Stimulated activated naive CD8-positive, alpha-beta T cell treated with anti-CD3 and anti-CD28 coated beads, Interleukin-15, Interleukin-2, amounts not matched to agents 100 ng/mL and 50 ng/mL, for 24 hours (primary cell): ENCODE results near the gene MUSK.

Experiments used
- H3K27ac Mint-ChIP-seq: one replicate; pipeline ENCODE4 v1.8.0; 2021; ENCODE audit warnings: mild to moderate bottlenecking, mixed read lengths
- H3K27me3 Mint-ChIP-seq: one replicate; pipeline ENCODE4 v1.8.0; 2021; ENCODE audit warnings: mixed read lengths
- H3K36me3 Mint-ChIP-seq: one replicate; pipeline ENCODE4 v1.8.0; 2021; ENCODE audit warnings: low read depth, mixed read lengths
- H3K4me1 Mint-ChIP-seq: one replicate; pipeline ENCODE4 v1.8.0; 2021; ENCODE audit warnings: low read depth, mixed read lengths
- H3K4me3 Mint-ChIP-seq: one replicate; pipeline ENCODE4 v1.8.0; 2021; ENCODE audit warnings: mild to moderate bottlenecking, mixed read lengths
- H3K9me3 Mint-ChIP-seq: one replicate; pipeline ENCODE4 v1.8.0; 2021; ENCODE audit warnings: mixed read lengths

MUSK gene

DNA sequence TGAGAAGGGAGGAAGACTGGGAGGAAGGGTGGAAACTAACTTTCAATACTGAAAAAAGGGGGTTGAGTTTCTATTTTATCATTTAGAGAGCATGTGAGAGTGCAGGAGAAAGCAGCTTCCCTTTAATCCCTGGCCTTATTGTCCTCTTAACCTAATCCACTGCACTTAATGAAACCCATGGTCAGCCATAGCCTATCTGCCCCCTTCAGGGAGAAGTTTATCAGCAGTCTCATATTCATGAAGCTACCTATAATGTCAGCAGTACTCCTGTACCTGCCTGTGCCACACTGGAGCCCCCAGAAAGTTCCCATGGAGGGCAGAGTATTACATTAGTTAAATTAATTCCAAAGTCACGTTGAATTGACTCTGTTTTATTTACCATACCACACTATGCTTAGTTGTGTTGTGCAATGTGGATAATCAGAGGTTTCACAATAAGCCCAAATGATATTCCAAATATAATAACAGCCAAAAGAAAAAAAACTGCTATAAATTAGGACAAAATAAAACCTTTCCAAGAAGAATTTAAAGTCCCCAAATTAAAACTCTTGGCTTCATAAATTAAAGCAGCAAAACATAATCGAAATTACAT, 62.9 kb downstream of the MUSK start:
- Mint-ChIP-seq H3K4me1 (no peaks in the 10 kb centered on the region), H3K4me3 (no peak overlapping the region), H3K36me3 (no peaks in the 10 kb centered on the region), H3K27ac (no peak overlapping the region), H3K27me3 (no peaks in the 10 kb centered on the region), H3K9me3 (peaks cover 3% of the 10 kb centered on the region)

GRCh38 chr9:110738982-110739381, 70.4 kb downstream of the MUSK start:
- H3K4me3 Mint-ChIP-seq: no peak overlapping the region
- H3K27me3 Mint-ChIP-seq: no peaks in the 10 kb centered on the region
- no peaks in the 10 kb centered on the region for H3K36me3 Mint-ChIP-seq
- no peak overlapping the region for H3K27ac Mint-ChIP-seq
- H3K4me1 Mint-ChIP-seq: no peaks in the 10 kb centered on the region
- no peaks in the 10 kb centered on the region for H3K9me3 Mint-ChIP-seq

- Mint-ChIP-seq H3K36me3 (no peaks in the 10 kb centered on the region), H3K9me3 (no peaks in the 10 kb centered on the region), H3K4me3 (no peak overlapping the region), H3K27ac (no peak overlapping the region), H3K4me1 (no peaks in the 10 kb centered on the region), H3K27me3 (no peaks in the 10 kb centered on the region)
These were observed 74.3 kb downstream of the MUSK start for GRCh38 chr9:110742741-110743371.

GRCh38 chr9:110744715-110745384, 76.3 kb downstream of the MUSK start:
- Mint-ChIP-seq H3K4me3 (no peak overlapping the region), H3K9me3 (no peaks in the 10 kb centered on the region), H3K36me3 (no peaks in the 10 kb centered on the region), H3K27ac (no peak overlapping the region), H3K27me3 (no peaks in the 10 kb centered on the region), H3K4me1 (no peaks in the 10 kb centered on the region)

GRCh38 chr9:110745676-110746075, 77.1 kb downstream of the MUSK start:
- Mint-ChIP-seq H3K27me3 (no peaks in the 10 kb centered on the region), H3K4me3 (no peak overlapping the region), H3K9me3 (no peaks in the 10 kb centered on the region), H3K4me1 (no peaks in the 10 kb centered on the region), H3K27ac (no peak overlapping the region), H3K36me3 (no peaks in the 10 kb centered on the region)

DNA sequence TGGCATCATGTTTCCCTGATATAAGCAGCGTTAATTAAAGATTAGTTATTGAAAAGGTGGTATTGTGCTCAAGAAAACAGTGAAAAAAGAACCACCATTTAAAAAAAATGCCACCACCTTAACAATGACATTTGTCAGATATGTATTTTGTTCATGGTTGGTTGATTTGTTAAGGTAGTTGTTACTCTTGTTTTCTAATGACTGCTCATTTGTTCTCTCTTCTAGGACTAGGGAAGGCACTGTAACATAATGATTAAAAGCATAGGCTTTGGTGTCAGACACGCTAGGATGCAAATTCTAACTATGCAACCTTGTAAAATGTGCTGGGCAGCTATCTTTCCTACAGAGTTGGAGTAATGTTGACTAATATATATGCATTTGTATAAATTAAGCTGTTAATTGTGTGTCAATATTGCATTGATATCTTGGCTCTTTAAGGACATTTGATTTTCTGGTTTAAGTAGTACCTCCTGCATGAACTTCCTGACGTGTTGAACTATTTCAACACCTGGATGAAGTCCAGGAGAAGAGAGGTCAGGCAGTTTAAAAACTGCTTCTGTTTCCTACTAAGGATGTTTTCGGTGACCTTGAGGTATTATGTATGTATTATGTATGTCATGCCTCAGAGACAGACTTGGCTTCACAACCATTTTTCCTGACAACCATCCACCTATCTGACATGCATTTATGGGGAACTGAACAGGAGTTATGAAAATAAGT, 77.8 kb downstream of the MUSK start:
- Mint-ChIP-seq H3K9me3 (no peaks in the 10 kb centered on the region), H3K36me3 (no peaks in the 10 kb centered on the region)

GRCh38 chr9:110748251-110748893, 79.8 kb downstream of the MUSK start:
- H3K4me1 Mint-ChIP-seq: no peaks in the 10 kb centered on the region
- no peak overlapping the region for H3K4me3 Mint-ChIP-seq
- no peak overlapping the region for H3K27ac Mint-ChIP-seq
- no peaks in the 10 kb centered on the region for H3K36me3 Mint-ChIP-seq
- H3K9me3 Mint-ChIP-seq: no peaks in the 10 kb centered on the region
- no peaks in the 10 kb centered on the region for H3K27me3 Mint-ChIP-seq

More for the DNA sequence above, 77.8 kb downstream of the MUSK start:
- Mint-ChIP-seq H3K27me3 (no peaks in the 10 kb centered on the region), H3K4me1 (no peaks in the 10 kb centered on the region), H3K4me3 (no peak overlapping the region), H3K27ac (no peak overlapping the region)

GRCh38 chr9:110750272-110750671, 81.7 kb downstream of the MUSK start:
- H3K27ac Mint-ChIP-seq: no peak overlapping the region
- H3K36me3 Mint-ChIP-seq: no peaks in the 10 kb centered on the region
- H3K4me3 Mint-ChIP-seq: no peak overlapping the region
- no peaks in the 10 kb centered on the region for H3K9me3 Mint-ChIP-seq
- no peaks in the 10 kb centered on the region for H3K4me1 Mint-ChIP-seq
- H3K27me3 Mint-ChIP-seq: no peaks in the 10 kb centered on the region

DNA sequence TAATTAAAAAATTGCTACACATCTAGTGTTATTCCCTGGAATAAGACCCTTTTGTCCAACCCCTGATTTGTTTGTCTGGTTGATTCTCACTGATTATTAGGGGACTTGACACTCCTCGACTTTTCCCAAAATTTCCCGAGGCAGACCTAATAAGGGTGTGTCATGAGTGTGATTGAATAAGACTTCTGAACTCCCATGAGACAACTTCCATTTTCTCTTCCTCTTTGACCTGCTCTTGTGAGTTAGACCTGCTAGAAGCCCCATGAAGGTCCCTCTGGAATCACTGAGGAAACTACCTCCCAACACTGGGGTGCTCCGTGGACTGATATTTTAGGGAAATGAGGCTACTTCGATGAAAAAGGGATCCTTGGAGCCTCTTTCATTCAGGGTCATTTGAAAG, 83.4 kb downstream of the MUSK start:
- H3K4me3 Mint-ChIP-seq: no peak overlapping the region
- H3K36me3 Mint-ChIP-seq: no peaks in the 10 kb centered on the region
- H3K27ac Mint-ChIP-seq: no peak overlapping the region
- no peaks in the 10 kb centered on the region for H3K9me3 Mint-ChIP-seq
- no peaks in the 10 kb centered on the region for H3K4me1 Mint-ChIP-seq
- no peaks in the 10 kb centered on the region for H3K27me3 Mint-ChIP-seq

- H3K9me3 Mint-ChIP-seq: no peaks in the 10 kb centered on the region
- no peaks in the 10 kb centered on the region for H3K4me1 Mint-ChIP-seq
- no peaks in the 10 kb centered on the region for H3K27me3 Mint-ChIP-seq
- no peak overlapping the region for H3K4me3 Mint-ChIP-seq
- no peak overlapping the region for H3K27ac Mint-ChIP-seq
- no peaks in the 10 kb centered on the region for H3K36me3 Mint-ChIP-seq
These were observed 84.2 kb downstream of the MUSK start for GRCh38 chr9:110752766-110753165.

- H3K36me3 Mint-ChIP-seq: no peaks in the 10 kb centered on the region
- no peaks in the 10 kb centered on the region for H3K9me3 Mint-ChIP-seq
- H3K4me3 Mint-ChIP-seq: no peak overlapping the region
- no peaks in the 10 kb centered on the region for H3K27me3 Mint-ChIP-seq
- H3K27ac Mint-ChIP-seq: no peak overlapping the region
- H3K4me1 Mint-ChIP-seq: no peaks in the 10 kb centered on the region
These were observed 85.2 kb downstream of the MUSK start for GRCh38 chr9:110753731-110754231.

GRCh38 chr9:110755179-110755578, 86.6 kb downstream of the MUSK start:
- Mint-ChIP-seq H3K27ac (no peak overlapping the region), H3K4me3 (no peak overlapping the region), H3K4me1 (no peaks in the 10 kb centered on the region), H3K36me3 (no peaks in the 10 kb centered on the region), H3K9me3 (no peaks in the 10 kb centered on the region), H3K27me3 (no peaks in the 10 kb centered on the region)

DNA sequence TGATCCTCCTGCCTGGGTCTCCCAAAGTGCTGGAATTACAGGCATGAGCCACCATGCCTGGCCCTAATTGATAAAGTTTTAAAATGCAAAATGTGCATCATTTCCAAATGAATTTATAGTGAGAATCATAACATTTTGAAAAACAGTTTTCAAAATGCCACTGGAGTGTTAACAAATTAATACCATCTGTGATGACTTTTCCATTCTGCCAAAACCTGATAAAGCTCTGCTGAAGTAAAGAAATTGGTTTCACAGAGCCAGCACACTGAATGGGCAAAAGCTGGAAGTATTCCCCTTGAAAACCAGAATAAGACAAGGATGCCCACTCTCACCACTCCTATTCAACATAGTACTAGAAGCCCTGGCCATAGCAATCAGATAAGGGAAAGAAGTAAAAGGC, 89.6 kb downstream of the MUSK start:
- H3K36me3 Mint-ChIP-seq: no peaks in the 10 kb centered on the region
- no peak overlapping the region for H3K27ac Mint-ChIP-seq
- H3K27me3 Mint-ChIP-seq: no peaks in the 10 kb centered on the region
- H3K9me3 Mint-ChIP-seq: no peaks in the 10 kb centered on the region
- no peak overlapping the region for H3K4me3 Mint-ChIP-seq
- H3K4me1 Mint-ChIP-seq: no peaks in the 10 kb centered on the region

- Mint-ChIP-seq H3K27ac (no peak overlapping the region), H3K9me3 (no peaks in the 10 kb centered on the region), H3K27me3 (no peaks in the 10 kb centered on the region), H3K36me3 (no peaks in the 10 kb centered on the region), H3K4me1 (no peaks in the 10 kb centered on the region), H3K4me3 (no peak overlapping the region)
These were observed 94.2 kb downstream of the MUSK start for GRCh38 chr9:110762783-110763182.

DNA sequence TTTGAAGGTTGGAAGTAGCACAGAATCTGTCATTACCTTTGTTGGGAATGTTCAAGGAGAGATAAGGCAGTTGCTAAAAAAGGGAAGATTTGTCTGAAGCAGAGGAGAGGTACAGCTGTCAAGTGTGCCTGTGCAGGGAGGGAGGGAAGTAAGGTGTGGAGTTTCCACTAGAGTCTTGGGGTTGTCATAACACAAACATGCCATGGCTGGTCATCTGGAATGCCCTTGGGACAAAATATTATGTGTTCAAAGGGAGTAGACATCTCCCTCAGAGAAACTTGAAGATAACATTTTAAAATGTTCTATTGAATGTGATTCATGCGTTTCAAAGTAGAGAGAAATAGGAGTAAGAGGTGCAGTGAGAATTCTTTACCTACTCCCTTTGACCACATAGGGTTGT, 95.0 kb downstream of the MUSK start:
- Mint-ChIP-seq H3K27me3 (no peaks in the 10 kb centered on the region), H3K9me3 (no peaks in the 10 kb centered on the region), H3K4me3 (no peak overlapping the region), H3K4me1 (no peaks in the 10 kb centered on the region), H3K27ac (no peak overlapping the region), H3K36me3 (no peaks in the 10 kb centered on the region)
